CD4-positive, alpha-beta T cell (primary cell): Measurements from ENCODE around the gene TRERF1. TPM values are rescaled to one million over a fixed set of nuclear protein-coding genes. Genes with fewer than 3 reads are reported as not detected.

Experiments
- ATAC-seq: fragments of 200-7000 bp; cut with Tn5 transposase; one replicate; pipeline ENCODE4 v1.10.0; 2022; ENCODE audit warnings: mild to moderate bottlenecking; ENCODE audit not compliant: poor library complexity
- CTCF ChIA-PET: fragments of 350-600 bp; sonication (Branson Sonifier 250); formaldehyde crosslinking; loops from one replicate; lab custom pipeline; 2021; ENCODE audit warnings: antibody characterized with exemption, inconsistent platforms; lab: Charles Lee
- POLR2A ChIA-PET: fragments of 350-600 bp; sonication (Branson Sonifier 250); formaldehyde crosslinking; loops from one replicate; lab custom pipeline; 2021; ENCODE audit warnings: antibody characterized with exemption, inconsistent platforms; lab: Charles Lee
- DNase-seq, 14 experiments: peaks; one replicate each; pipeline ENCODE4 v3.0.0-alpha.2; 2013 to 2020; ENCODE audit warnings: mixed read lengths in 2 of 14
- H3K27ac ChIP-seq, 2 donors: one replicate each; pipeline versions ENCODE4 v1.5.1 to v1.7.0; 2013; ENCODE audit warnings: low read length in 2 of 2, low read depth in 1 of 2, mild to moderate bottlenecking in 1 of 2
- H3K27me3 ChIP-seq, 2 experiments: 1 replicate in 1 of 2; 2 replicates in 1 of 2; pipeline versions ENCODE4 v1.6.1 to v1.7.0; 2013; ENCODE audit warnings: low read length in 2 of 2, control low read depth in 1 of 2, mild to moderate bottlenecking in 1 of 2, moderate library complexity in 1 of 2; ENCODE audit not compliant: insufficient read depth in 2 of 2, control insufficient read depth in 1 of 2
- H3K36me3 ChIP-seq: one replicate; pipeline ENCODE4 v1.6.1; 2013; ENCODE audit warnings: low read length, control low read depth; ENCODE audit not compliant: insufficient read depth
- H3K4me1 ChIP-seq: one replicate; pipeline ENCODE4 v1.6.1; 2013; ENCODE audit warnings: low read length, control low read depth; ENCODE audit not compliant: insufficient read depth
- H3K4me3 ChIP-seq: one replicate; pipeline ENCODE4 v1.5.1; 2013; ENCODE audit warnings: mild to moderate bottlenecking, low read length, moderate library complexity
- H3K9me3 ChIP-seq, 2 experiments: 1 replicate in 1 of 2; 2 replicates in 1 of 2; pipeline versions ENCODE4 v1.6.1 to v1.7.0; 2013; ENCODE audit warnings: low read length in 2 of 2, mild to moderate bottlenecking in 2 of 2, control low read depth in 1 of 2, moderate library complexity in 1 of 2; ENCODE audit not compliant: control insufficient read depth in 1 of 2, insufficient read depth in 1 of 2
- H3K27ac Mint-ChIP-seq: one replicate; pipeline ENCODE4 v1.8.0; 2020; ENCODE audit warnings: mixed read lengths
- H3K27me3 Mint-ChIP-seq: one replicate; pipeline ENCODE4 v1.8.0; 2021; ENCODE audit warnings: mixed read lengths
- H3K36me3 Mint-ChIP-seq: one replicate; pipeline ENCODE4 v1.8.0; 2021; ENCODE audit warnings: low read depth, mixed read lengths
- H3K4me1 Mint-ChIP-seq: one replicate; pipeline ENCODE4 v1.8.0; 2021; ENCODE audit warnings: low read depth, mixed read lengths
- H3K4me3 Mint-ChIP-seq: one replicate; pipeline ENCODE4 v1.8.0; 2020; ENCODE audit warnings: mild to moderate bottlenecking, mixed read lengths
- H3K9me3 Mint-ChIP-seq: one replicate; pipeline ENCODE4 v1.8.0; 2020; ENCODE audit warnings: mixed read lengths
- CTCF ChIP-seq: fragments of 200-600 bp; IDR thresholded peaks from one replicate; pipeline ENCODE4 v1.8.0; 2022; ENCODE audit warnings: antibody characterized with exemption, mild to moderate bottlenecking
- intact Hi-C, 2 experiments: fragments of 100-400 bp; cut with DNase I in 1 of 2; cut with micrococcal nuclease in 1 of 2; formaldehyde crosslinking; loops; one replicate each; pipeline versions ENCODE4 v1.15.1 to v1.9.0; 2023 to 2025; cut with DNase I, micrococcal nuclease
- total RNA-seq, 174 experiments: library from RNA in 2 of 174; stranded (reverse) in 2 of 174; gene quantifications; one replicate each; pipeline ENCODE4 v1.2.3 and lab custom pipeline; 2021 to 2026

TRERF1 gene
- total RNA-seq, 2 experiments from 2014 or later = 31.0 to 31.7 TPM

- intact Hi-C loops = no loop called here
- no peak overlapping the region for H3K4me3 ChIP-seq
- H3K27ac ChIP-seq = no peak overlapping the region
- POLR2A ChIA-PET = no interaction called here
- peaks cover 16% of the 10 kb centered on the region for H3K36me3 Mint-ChIP-seq
- no peaks in the 10 kb centered on the region for H3K27me3 Mint-ChIP-seq
- no peak overlapping the region for H3K4me3 Mint-ChIP-seq
- no peaks in the 10 kb centered on the region for H3K9me3 Mint-ChIP-seq
- peaks cover 7% of the 10 kb centered on the region for H3K36me3 ChIP-seq
- no peak for TF ChIP-seq CTCF
- no peak for DNase-seq
- no peaks in the 10 kb centered on the region for H3K27me3 ChIP-seq
- no peak for ATAC-seq
- H3K4me1 Mint-ChIP-seq = peaks cover 58% of the 10 kb centered on the region
- peak overlapping the region; percentile 28 for H3K27ac Mint-ChIP-seq
- H3K4me1 ChIP-seq = peaks cover 31% of the 10 kb centered on the region
- H3K9me3 ChIP-seq = no peaks in the 10 kb centered on the region
- CTCF ChIA-PET = interaction anchor here (1.7 kb wide), 1 partner anchor 232 kb away, joined by 5 read pairs; no protein-coding TSS in a partner anchor
These were observed 136.3 kb downstream of the TRERF1 start for GRCh38 chr6:42315259-42315990.

- TF ChIP-seq CTCF = no peak
- H3K36me3 ChIP-seq = peaks cover 7% of the 10 kb centered on the region
- Mint-ChIP-seq H3K4me1 (peaks cover 58% of the 10 kb centered on the region), H3K4me3 (no peak overlapping the region), H3K9me3 (no peaks in the 10 kb centered on the region), H3K27me3 (no peaks in the 10 kb centered on the region), H3K27ac (peak overlapping the region; percentile 28), H3K36me3 (peaks cover 16% of the 10 kb centered on the region)
- no peak overlapping the region for H3K27ac ChIP-seq
- no peaks in the 10 kb centered on the region for H3K9me3 ChIP-seq
- no peak overlapping the region for H3K4me3 ChIP-seq
- no peak for DNase-seq
- CTCF ChIA-PET = interaction anchor here (1.7 kb wide), 1 partner anchor 233 kb away, joined by 5 read pairs; no protein-coding TSS in a partner anchor
- intact Hi-C loops = loop anchor here in 1 of 2 experiments (5.0 kb wide), 2 partner anchors 218 to 233 kb away; no protein-coding TSS in a partner anchor
- H3K27me3 ChIP-seq = no peaks in the 10 kb centered on the region
- H3K4me1 ChIP-seq = peaks cover 30% of the 10 kb centered on the region
- ATAC-seq = no peak
- POLR2A ChIA-PET = no interaction called here
These were observed 137.0 kb downstream of the TRERF1 start for GRCh38 chr6:42314571-42315258.

DNA sequence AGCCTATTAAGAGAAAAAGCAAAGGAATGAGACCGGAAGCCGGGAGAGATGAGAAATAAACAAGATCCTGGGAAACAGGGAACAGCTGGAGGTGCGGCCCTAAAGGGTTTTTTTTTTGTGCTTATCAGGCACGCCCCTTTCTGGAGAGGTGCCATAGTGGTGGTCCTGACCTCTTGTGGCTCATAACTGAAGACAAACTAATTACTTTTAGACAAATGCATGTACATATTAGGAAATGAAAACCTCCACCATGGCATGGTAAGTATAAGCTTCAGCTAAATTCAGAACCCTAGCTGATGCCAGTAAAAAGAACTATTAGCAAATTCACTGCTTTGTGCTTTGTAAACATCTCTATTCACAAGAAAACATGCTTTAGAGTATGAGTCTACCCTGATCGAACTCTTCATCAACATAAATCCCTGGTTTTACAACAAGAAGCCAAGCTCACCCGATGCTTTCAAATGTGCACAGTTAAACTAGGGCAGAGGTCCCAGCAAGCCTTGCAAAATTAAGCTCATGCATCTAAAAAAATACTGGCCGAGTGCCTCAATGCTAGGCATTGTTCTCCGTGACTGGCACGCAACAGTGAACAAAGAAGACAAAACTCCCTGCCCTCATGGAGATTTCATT lies 137.7 kb downstream of the TRERF1 start:
- H3K27me3 ChIP-seq = no peaks in the 10 kb centered on the region
- H3K4me3 Mint-ChIP-seq = no peak overlapping the region
- peak overlapping the region; percentile 28 for H3K27ac Mint-ChIP-seq
- intact Hi-C loops = loop anchor here in 1 of 2 experiments (5.0 kb wide), 2 partner anchors 218 to 233 kb away; no protein-coding TSS in a partner anchor
- peaks cover 7% of the 10 kb centered on the region for H3K36me3 ChIP-seq
- TF ChIP-seq CTCF = no peak
- H3K27ac ChIP-seq = no peak overlapping the region
- no peak for ATAC-seq
- peaks cover 30% of the 10 kb centered on the region for H3K4me1 ChIP-seq
- CTCF ChIA-PET = no interaction called here
- DNase-seq = no peak
- peaks cover 13% of the 10 kb centered on the region for H3K36me3 Mint-ChIP-seq
- peaks cover 59% of the 10 kb centered on the region for H3K4me1 Mint-ChIP-seq
- H3K9me3 ChIP-seq = no peaks in the 10 kb centered on the region
- no peaks in the 10 kb centered on the region for H3K9me3 Mint-ChIP-seq
- no peak overlapping the region for H3K4me3 ChIP-seq
- no peaks in the 10 kb centered on the region for H3K27me3 Mint-ChIP-seq
- POLR2A ChIA-PET = no interaction called here
